B cell (primary cell): Measurements from ENCODE around the gene B9D1. TPM values are rescaled to one million over a fixed set of nuclear protein-coding genes. Genes with fewer than 3 reads are reported as not detected.

Experiments used
- ATAC-seq: fragments of 200-7000 bp; cut with Tn5 transposase; one replicate; pipeline ENCODE4 v1.10.0; 2021; ENCODE audit warnings: low read depth, mild to moderate bottlenecking, moderate number of reproducible peaks, moderate library complexity
- CTCF ChIA-PET: fragments of 350-600 bp; sonication (Branson Sonifier 250); formaldehyde crosslinking; loops from one replicate; lab custom pipeline; 2021; ENCODE audit warnings: antibody characterized with exemption, inconsistent platforms; lab: Charles Lee
- POLR2A ChIA-PET: fragments of 350-600 bp; sonication (Branson Sonifier 250); formaldehyde crosslinking; loops from one replicate; lab custom pipeline; 2021; ENCODE audit warnings: antibody characterized with exemption; lab: Charles Lee
- DNase-seq: peaks from one replicate; pipeline ENCODE4 v3.0.0; 2013
- H2AFZ ChIP-seq: 2 replicates; pipeline ENCODE4 v1.6.1; 2012; ENCODE audit warnings: mild to moderate bottlenecking, low read depth, low read length; ENCODE audit not compliant: insufficient read depth, poor library complexity, severe bottlenecking
- H3K27ac ChIP-seq, 2 donors: 1 replicate in 1 of 2; 2 replicates in 1 of 2; pipeline ENCODE4 v1.5.1; 2012 to 2013; ENCODE audit warnings: low read length in 2 of 2, mild to moderate bottlenecking in 2 of 2, moderate library complexity in 1 of 2
- H3K27me3 ChIP-seq, 4 experiments: fragments of 200-600 bp in 1 of 4; sonication (generic) in 1 of 4; replicated peaks in 1 of 4; 1 replicate in 2 of 4; 2 replicates in 2 of 4; pipeline versions ENCODE4 v1.6.1 to v1.7.0; 2013 to 2016; ENCODE audit warnings: low read length in 3 of 4, mild to moderate bottlenecking in 2 of 4, mixed read lengths in 1 of 4, moderate library complexity in 1 of 4; ENCODE audit not compliant: insufficient read depth in 4 of 4, control insufficient read depth in 3 of 4; ENCODE audit errors: control extremely low read depth in 1 of 4
- H3K36me3 ChIP-seq, 2 experiments: replicated peaks in 1 of 2; 1 replicate in 1 of 2; 2 replicates in 1 of 2; pipeline versions ENCODE4 v1.6.1 to v1.7.1; 2013; ENCODE audit warnings: low read length in 1 of 2; ENCODE audit not compliant: insufficient read depth in 2 of 2, control insufficient read depth in 1 of 2; ENCODE audit errors: control extremely low read depth in 1 of 2, extremely low read depth in 1 of 2
- H3K4me1 ChIP-seq, 2 donors: fragments of 200-600 bp in 1 of 2; sonication (generic) in 1 of 2; 1 replicate in 1 of 2; 2 replicates in 1 of 2; pipeline versions ENCODE4 v1.5.1 to v1.6.1; 2013 to 2017; ENCODE audit warnings: low read length in 2 of 2; ENCODE audit not compliant: control insufficient read depth in 2 of 2, insufficient read depth in 2 of 2
- H3K4me2 ChIP-seq: replicated peaks from 2 replicates; pipeline ENCODE3; 2012; ENCODE audit warnings: mild to moderate bottlenecking, low read depth, low read length; ENCODE audit not compliant: poor library complexity, severe bottlenecking
- H3K4me3 ChIP-seq, 5 experiments: fragments of 200-600 bp in 1 of 5; sonication (generic) in 1 of 5; 1 replicate in 3 of 5; 2 replicates in 2 of 5; pipeline versions ENCODE4 v1.5.1 to v1.7.0; 2011 to 2016; ENCODE audit warnings: low read length in 4 of 5, mild to moderate bottlenecking in 4 of 5, low read depth in 2 of 5, control low read depth in 1 of 5, moderate library complexity in 1 of 5; ENCODE audit not compliant: insufficient read depth in 1 of 5; ENCODE audit errors: control extremely low read depth in 1 of 5, extremely low read depth in 1 of 5
- H3K79me2 ChIP-seq: fragments of 200-600 bp; sonication (generic); one replicate; pipeline ENCODE4 v1.6.0; 2016; ENCODE audit warnings: low read length; ENCODE audit not compliant: control insufficient read depth, insufficient read depth
- H3K9ac ChIP-seq: fragments of 200-600 bp; sonication (generic); 2 replicates; pipeline ENCODE4 v1.6.1; 2017; ENCODE audit warnings: mild to moderate bottlenecking, low read length, moderate library complexity
- H3K9me3 ChIP-seq, 3 donors: one replicate each; pipeline versions ENCODE4 v1.6.1 to v1.7.1; 2013; ENCODE audit warnings: low read length in 2 of 3; ENCODE audit not compliant: control insufficient read depth in 2 of 3, insufficient read depth in 1 of 3; ENCODE audit errors: control extremely low read depth in 1 of 3
- H4K20me1 ChIP-seq: 2 replicates; pipeline ENCODE4 v1.6.0; 2012; ENCODE audit warnings: mild to moderate bottlenecking, low read length; ENCODE audit not compliant: insufficient read depth, control insufficient read depth, poor library complexity, severe bottlenecking
- H3K27ac Mint-ChIP-seq: one replicate; pipeline ENCODE4 v1.8.0; 2021; ENCODE audit warnings: mixed read lengths
- H3K27me3 Mint-ChIP-seq: one replicate; pipeline ENCODE4 v1.8.0; 2021; ENCODE audit warnings: mixed read lengths
- H3K4me1 Mint-ChIP-seq: one replicate; pipeline ENCODE4 v1.8.0; 2021; ENCODE audit warnings: mixed read lengths
- H3K4me3 Mint-ChIP-seq: one replicate; pipeline ENCODE4 v1.8.0; 2021; ENCODE audit warnings: mixed read lengths
- H3K9me3 Mint-ChIP-seq: one replicate; pipeline ENCODE4 v1.8.0; 2022; ENCODE audit warnings: mixed read lengths; ENCODE audit not compliant: insufficient read depth
- EZH2 ChIP-seq: IDR thresholded peaks from 2 replicates; pipeline ENCODE4 v1.6.1; 2012; ENCODE audit warnings: borderline replicate concordance, low read depth, mild to moderate bottlenecking, moderate library complexity, low read length; ENCODE audit not compliant: insufficient read depth, poor library complexity, severe bottlenecking
- WGBS: methylation state at CpG from one replicate; pipeline ENCODE4 v1.1.5; 2013; ENCODE audit warnings: missing lambda C conversion rate; ENCODE audit not compliant: insufficient coverage; 5-methylcytosine and 5-hydroxymethylcytosine counted together
- intact Hi-C: fragments of 100-400 bp; cut with micrococcal nuclease; formaldehyde crosslinking; loops from one replicate; pipeline ENCODE4 v1.10.0; 2022
- polyA plus RNA-seq: library from polyadenylated mRNA; depleted of rRNA; stranded (reverse); fragments of >200 nt; gene quantifications from 2 replicates; pipeline ENCODE4 v1.2.3, GENCODE V29; 2012
- total RNA-seq, 2 donors: library from RNA; stranded (reverse); fragments of 120-200 nt in 1 of 2; gene quantifications; 1 replicate in 1 of 2; 2 replicates in 1 of 2; pipeline versions ENCODE4 v1.2.3 to v1.2.4, GENCODE V29; 2013 to 2022
- TF ChIP-seq, protein P1 (sequence below): fragments of 200-600 bp; IDR thresholded peaks from one replicate; pipeline ENCODE4 v1.8.0; 2022; ENCODE audit warnings: antibody characterized with exemption, mild to moderate bottlenecking

B9D1 gene
- total and polyA plus RNA-seq, 2 donors (not counting 1 experiment from before 2014, with no cell fraction given) = 2.5 to 6.9 TPM

DNA sequence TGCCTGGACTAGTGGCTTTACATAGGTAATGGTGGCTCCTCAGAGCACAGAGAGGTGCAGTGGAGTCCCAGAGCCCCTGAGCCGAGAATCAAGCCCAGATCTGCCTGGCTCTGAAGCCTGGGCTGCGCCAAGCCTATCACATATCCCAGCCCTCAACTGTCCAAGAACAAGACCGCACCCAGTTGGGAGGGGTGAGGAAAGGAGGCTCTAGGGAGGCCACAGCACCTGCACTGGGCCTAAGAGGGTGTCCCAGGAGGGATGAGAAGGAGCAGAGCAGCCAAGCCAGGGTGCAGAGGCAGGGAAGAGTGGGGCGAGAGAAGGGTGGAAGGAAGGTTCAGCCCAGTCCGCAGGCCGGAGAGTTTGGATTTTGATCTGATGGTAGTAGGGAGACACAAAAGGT, 47.6 kb upstream of the B9D1 start:
- WGBS = 100% methylated on average over 3 of the region's 6 CpGs

DNA sequence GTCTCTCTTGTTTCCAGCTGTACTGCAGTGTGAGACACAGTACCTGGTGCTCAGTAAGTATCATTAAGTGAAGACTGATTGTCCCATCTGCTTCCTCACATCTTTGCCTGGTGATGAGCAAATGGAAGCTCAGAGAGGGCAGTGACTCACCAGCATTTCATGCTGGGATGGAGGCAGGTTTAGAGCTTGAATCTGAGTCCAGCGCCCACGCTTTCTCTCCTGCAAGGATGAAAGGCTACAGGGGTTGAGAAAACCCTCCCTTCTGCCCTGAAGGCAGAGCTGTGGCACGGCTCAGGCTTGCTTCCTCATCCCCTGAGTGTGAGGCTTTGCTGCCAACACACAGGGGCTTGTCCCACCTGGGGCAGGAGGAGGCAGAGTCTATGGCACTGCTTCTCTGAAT, 47.0 kb upstream of the B9D1 start:
- Histone ChIP-seq H3K9ac (no peak overlapping the region), H3K27me3 (peaks cover 0 to 5% (median 0%) of the 10 kb centered on the region in 4 experiments), H2AFZ (no peak overlapping the region), H3K4me2 (no peak overlapping the region), H3K9me3 (no peaks in the 10 kb centered on the region), H3K36me3 (no peaks in the 10 kb centered on the region), H3K27ac (no peak overlapping the region), H4K20me1 (no peaks in the 10 kb centered on the region), H3K4me3 (no peak overlapping the region), H3K4me1 (no peaks in the 10 kb centered on the region), H3K79me2 (no peaks in the 10 kb centered on the region)
- H3K9me3 Mint-ChIP-seq = no peaks in the 10 kb centered on the region
- no peaks in the 10 kb centered on the region for H3K4me1 Mint-ChIP-seq
- ChIA-PET CTCF (no interaction called here), POLR2A (no interaction called here)
- TF ChIP-seq, protein P1, sequence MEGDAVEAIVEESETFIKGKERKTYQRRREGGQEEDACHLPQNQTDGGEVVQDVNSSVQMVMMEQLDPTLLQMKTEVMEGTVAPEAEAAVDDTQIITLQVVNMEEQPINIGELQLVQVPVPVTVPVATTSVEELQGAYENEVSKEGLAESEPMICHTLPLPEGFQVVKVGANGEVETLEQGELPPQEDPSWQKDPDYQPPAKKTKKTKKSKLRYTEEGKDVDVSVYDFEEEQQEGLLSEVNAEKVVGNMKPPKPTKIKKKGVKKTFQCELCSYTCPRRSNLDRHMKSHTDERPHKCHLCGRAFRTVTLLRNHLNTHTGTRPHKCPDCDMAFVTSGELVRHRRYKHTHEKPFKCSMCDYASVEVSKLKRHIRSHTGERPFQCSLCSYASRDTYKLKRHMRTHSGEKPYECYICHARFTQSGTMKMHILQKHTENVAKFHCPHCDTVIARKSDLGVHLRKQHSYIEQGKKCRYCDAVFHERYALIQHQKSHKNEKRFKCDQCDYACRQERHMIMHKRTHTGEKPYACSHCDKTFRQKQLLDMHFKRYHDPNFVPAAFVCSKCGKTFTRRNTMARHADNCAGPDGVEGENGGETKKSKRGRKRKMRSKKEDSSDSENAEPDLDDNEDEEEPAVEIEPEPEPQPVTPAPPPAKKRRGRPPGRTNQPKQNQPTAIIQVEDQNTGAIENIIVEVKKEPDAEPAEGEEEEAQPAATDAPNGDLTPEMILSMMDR = no peak
- TF ChIP-seq EZH2 = no peak
- no peak overlapping the region for H3K27ac Mint-ChIP-seq
- intact Hi-C loops = no loop called here
- H3K27me3 Mint-ChIP-seq = peaks cover 7% of the 10 kb centered on the region
- no peak for DNase-seq
- no peak overlapping the region for H3K4me3 Mint-ChIP-seq
- 77% methylated on average over 3 of the region's 3 CpGs for WGBS
- no peak for ATAC-seq

More for the DNA sequence above, 47.6 kb upstream of the B9D1 start:
- no peaks in the 10 kb centered on the region for H3K36me3 ChIP-seq
- H3K4me2 ChIP-seq = no peak overlapping the region
- H3K9ac ChIP-seq = no peak overlapping the region
- H2AFZ ChIP-seq = no peak overlapping the region
- no peaks in the 10 kb centered on the region for H3K4me1 ChIP-seq
- intact Hi-C loops = no loop called here
- H3K4me3 ChIP-seq = no peak overlapping the region
- no peaks in the 10 kb centered on the region for H3K79me2 ChIP-seq
- H3K9me3 ChIP-seq = no peaks in the 10 kb centered on the region
- ATAC-seq (no peak), DNase-seq (no peak)
- no peaks in the 10 kb centered on the region for H4K20me1 ChIP-seq
- Mint-ChIP-seq H3K27me3 (peaks cover 11% of the 10 kb centered on the region), H3K4me1 (no peaks in the 10 kb centered on the region), H3K27ac (no peak overlapping the region), H3K9me3 (no peaks in the 10 kb centered on the region), H3K4me3 (no peak overlapping the region)
- TF ChIP-seq EZH2 = no peak
- TF ChIP-seq, protein P1 = no peak
- H3K27ac ChIP-seq = no peak overlapping the region
- peaks cover 0 to 5% (median 0%) of the 10 kb centered on the region in 4 experiments for H3K27me3 ChIP-seq
- CTCF ChIA-PET = interaction anchor here (0.6 kb wide), 1 partner anchor 544 kb away, joined by 3 read pairs; no protein-coding TSS in a partner anchor
- POLR2A ChIA-PET = no interaction called here
